ENCODE data around the gene PRICKLE1. TPM values are rescaled to one million over a fixed set of nuclear protein-coding genes. Genes with fewer than 3 reads are reported as not detected.

PRICKLE1 gene
- total and polyA plus RNA-seq, 10 of the 15 experiments (the other 5 are each of a cell fraction or from before 2014, with no cell fraction given) = 0.47 to 2.8 (median 0.86) TPM

- no peak for TF ChIP-seq TAF1 (IDR thresholded peaks at IDR 0.05; ENCODE audit: borderline replicate concordance, low read depth, low read length)
- TF ChIP-seq NRF1 (conservative IDR thresholded peaks at IDR 0.05; ENCODE audit: low read depth, low read length) = no peak
- TF ChIP-seq RELA (IDR thresholded peaks at IDR 0.05; ENCODE audit: borderline replicate concordance, partially characterized antibody) = no peak
Measured at GRCh38 chr12:42583016-42583415, 6.5 kb downstream of the PRICKLE1 start (continued).

GRCh38 chr12:42582498-42582897 lies 7.0 kb downstream of the PRICKLE1 start:
- 28% methylated on average over 5 of the region's 5 CpGs for WGBS (ENCODE audit: insufficient coverage, insufficient replicate concordance, low lambda C conversion rate, missing lambda C conversion rate)
- BruUV-seq (replicated peaks) = no TSS peak
- no peak for ATAC-seq
- CTCF ChIA-PET = no interaction called here
- Histone ChIP-seq H3K4me3 (no peak overlapping the region), H3K9me3 (replicated peaks; ENCODE audit: control insufficient read depth, insufficient read depth, low read length) (no peaks in the 10 kb centered on the region), H3K9ac (ENCODE audit: control insufficient read depth, insufficient read depth, low read length) (no peak overlapping the region), H4K20me1 (ENCODE audit: control insufficient read depth, insufficient read depth) (no peaks in the 10 kb centered on the region), H3K79me2 (ENCODE audit: control insufficient read depth, insufficient read depth, low read length) (no peaks in the 10 kb centered on the region), H3K4me2 (ENCODE audit: control insufficient read depth, insufficient read depth) (no peak overlapping the region), H3K36me3 (ENCODE audit: control insufficient read depth in 2 of 2, insufficient read depth in 2 of 2, low read length in 1 of 2) (no peaks in the 10 kb centered on the region), H3K27me3 (replicated peaks in 1 of 2; ENCODE audit: control insufficient read depth in 2 of 2, insufficient read depth in 2 of 2, low read length in 1 of 2) (peaks cover 1 to 9% of the 10 kb centered on the region in 2 experiments; a peak in 3 of 4 replicates), H3K4me1 (ENCODE audit: control insufficient read depth, insufficient read depth, low read length) (no peaks in the 10 kb centered on the region), H2AFZ (ENCODE audit: control insufficient read depth, low read depth, low read length) (no peak overlapping the region), H3K27ac (ENCODE audit: control insufficient read depth, insufficient read depth) (no peak overlapping the region)
- in situ Hi-C loops (cut with MboI) = no loop called here
- no peak for FAIRE-seq
- intact Hi-C loops (cut with micrococcal nuclease; ENCODE audit: unreplicated experiment) = no loop called here
- POLR2A ChIA-PET = no interaction called here
- SMC1A ChIA-PET (ENCODE audit: uncharacterized antibody, unreplicated experiment) = interaction anchor here (0.5 to 1.5 kb wide), 4 partner anchors 13 to 755 kb away, joined by 3 to 5 read pairs (median 3); no protein-coding TSS in a partner anchor
- no peak for DNase-seq (ENCODE audit: low read depth, low spot score)
- TF ChIP-seq PKNOX1 (IDR thresholded peaks at IDR 0.05) (no peak), POLR2A (IDR thresholded peaks at IDR 0.05; ENCODE audit: low read depth, low read length) (no peak), SREBF1 (IDR thresholded peaks at IDR 0.05; ENCODE audit: low read length) (no peak), ZNF24 (IDR thresholded peaks at IDR 0.05) (no peak), BHLHE40 (IDR thresholded peaks at IDR 0.05; ENCODE audit: borderline replicate concordance in 1 of 2, low read depth in 2 of 2, low read length in 1 of 2) (no peak), NFXL1 (IDR thresholded peaks at IDR 0.05; ENCODE audit: borderline replicate concordance) (no peak), SUZ12 (IDR thresholded peaks at IDR 0.05; ENCODE audit: unreplicated experiment) (no peak), BRCA1 (IDR thresholded peaks at IDR 0.05; ENCODE audit: low read depth, low read length) (no peak)
- RAD21 ChIA-PET (ENCODE audit: unreplicated experiment) = no interaction called here

Measured in GM12878 (cell line).